PC-3 (cell line): ENCODE results near the gene FARP1.

Source experiments
- CTCF ChIP-seq: fragments of 300-600 bp; sonication (generic); conservative IDR thresholded peaks from 2 replicates; pipeline ENCODE4 v1.5.1; 2017; ENCODE audit warnings: antibody characterized with exemption, low read depth, mild to moderate bottlenecking, low read length
- EZH2 ChIP-seq: fragments of 300-600 bp; sonication (generic); IDR thresholded peaks from one replicate; pipeline ENCODE4 v1.6.1; 2017; ENCODE audit warnings: antibody characterized with exemption, mild to moderate bottlenecking, low read length; ENCODE audit not compliant: unreplicated experiment
- EZH2phosphoT487 ChIP-seq: fragments of 300-600 bp; sonication (generic); IDR thresholded peaks from 2 replicates; pipeline ENCODE4 v1.6.1; 2018; ENCODE audit warnings: mild to moderate bottlenecking, antibody characterized with exemption, low read length, borderline replicate concordance

GRCh38 chr13:98326291-98326690 is 183.4 kb downstream of the FARP1 start:
- TF ChIP-seq CTCF (no peak), EZH2phosphoT487 (no peak), EZH2 (no peak)
